MV-4-11 (cell line): ENCODE measurements around the gene JAG1.
A peak's percentile ranks its signal among the peaks of the same experiment; 100 is the strongest.

Experiments used
- DNase-seq: peaks from one replicate; lab custom pipeline; 2025; lab: John Stamatoyannopoulos, UW

The JAG1 gene

DNA sequence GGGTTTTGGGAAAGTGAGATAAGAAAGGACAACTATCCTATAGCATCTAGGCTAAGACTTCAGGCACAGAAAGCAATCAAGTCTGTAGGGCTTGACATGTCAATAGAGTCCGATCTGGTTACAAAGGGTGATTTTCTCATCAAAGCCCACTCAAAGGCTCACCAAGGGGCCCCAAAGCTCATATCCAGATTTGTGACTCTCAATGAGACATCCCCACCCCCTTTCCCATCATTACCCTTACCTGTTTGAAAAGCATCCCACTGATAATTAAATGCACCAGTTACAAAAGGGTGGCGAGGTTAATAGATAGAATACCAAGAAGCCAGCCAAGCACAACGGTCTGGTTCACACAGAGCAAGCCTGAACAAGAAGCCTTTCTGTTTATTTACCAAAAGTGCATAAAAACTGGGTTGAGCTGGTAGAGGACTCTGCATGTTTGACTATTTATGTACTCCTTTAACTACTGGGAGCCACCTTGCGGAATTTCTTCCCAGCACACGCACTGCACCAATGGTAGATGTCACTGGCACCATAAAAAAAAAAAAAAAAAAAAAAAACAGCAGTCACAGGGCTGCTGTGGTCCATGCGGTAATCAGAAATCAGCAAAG is 6.1 kb downstream of the JAG1 start:
- no peak for DNase-seq

DNA sequence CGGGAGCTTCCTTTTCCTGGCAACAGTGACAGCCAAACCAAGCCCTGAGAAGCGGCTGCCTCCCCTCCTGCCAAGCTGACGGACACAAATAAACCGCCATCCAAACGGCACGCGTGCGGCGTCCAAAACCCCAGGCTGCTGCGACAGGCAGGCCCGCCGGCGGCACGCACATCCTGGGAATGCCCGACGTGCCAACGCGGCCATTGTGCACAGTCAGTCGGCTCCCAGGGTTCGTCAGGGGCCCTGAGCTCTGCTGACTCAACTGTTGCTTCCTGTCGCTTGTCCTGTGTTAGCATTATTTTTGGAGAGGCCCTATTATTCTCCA is 6.8 kb downstream of the JAG1 start:
- DNase-seq = no peak

DNA sequence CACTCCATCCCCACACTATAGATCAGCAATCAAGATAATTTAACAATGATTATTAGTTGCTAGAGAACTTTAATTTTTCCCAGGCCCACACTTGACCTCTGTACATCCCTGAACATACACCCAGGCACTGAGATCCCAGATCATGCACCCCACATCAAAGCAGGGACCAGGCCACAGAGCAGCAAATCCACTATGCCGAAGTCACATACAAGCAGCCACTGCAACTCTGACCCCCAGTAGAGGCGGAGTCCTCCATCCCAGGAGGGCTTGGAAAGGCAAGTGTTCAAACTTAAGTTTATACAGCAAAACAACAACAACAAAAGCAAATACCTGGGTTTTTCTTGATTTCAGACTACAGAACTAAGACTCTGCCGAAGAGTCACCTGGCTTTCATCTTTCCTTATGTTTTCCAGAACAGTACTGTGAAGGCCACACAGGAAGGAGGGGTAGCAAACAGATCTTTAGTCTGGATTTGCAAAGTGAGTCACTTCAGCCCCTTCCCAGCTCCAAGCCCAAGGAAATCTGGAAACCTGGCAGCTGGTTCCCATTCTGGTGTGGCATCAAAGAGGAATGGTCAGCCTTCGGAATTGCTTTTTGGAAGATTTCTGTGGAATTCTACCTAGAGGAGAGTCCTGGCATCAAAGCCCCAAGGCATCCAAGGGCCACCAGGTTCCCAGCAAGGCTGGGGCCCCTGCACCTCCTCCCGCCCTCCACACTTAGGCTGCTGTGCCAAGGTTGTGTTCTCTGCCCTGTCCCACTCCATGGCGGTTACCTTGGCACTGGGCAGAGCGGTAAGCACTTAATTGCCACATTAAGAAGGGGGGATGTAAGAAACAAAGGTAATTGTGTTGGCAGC is 7.3 kb downstream of the JAG1 start:
- DNase-seq = no peak

DNA sequence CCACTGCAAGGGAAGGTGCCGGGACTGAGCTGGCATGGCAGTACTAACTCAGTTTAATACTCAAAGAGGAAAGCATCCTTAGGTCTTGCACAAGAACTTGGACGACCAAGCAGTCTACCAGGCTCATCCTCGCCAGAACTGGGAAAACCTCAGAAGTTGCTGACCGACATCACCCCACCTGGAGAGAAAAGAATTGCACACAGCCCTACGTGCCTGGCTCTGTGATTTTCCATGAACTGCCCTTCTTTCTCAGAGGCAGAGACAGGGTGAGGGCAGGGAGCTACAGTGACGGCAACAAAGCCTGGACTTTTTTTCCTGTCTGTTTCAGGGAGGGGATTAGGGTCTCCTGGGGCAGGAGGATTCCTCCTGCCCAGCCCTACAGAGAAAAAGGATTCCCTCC is 8.0 kb downstream of the JAG1 start:
- no peak for DNase-seq

DNA sequence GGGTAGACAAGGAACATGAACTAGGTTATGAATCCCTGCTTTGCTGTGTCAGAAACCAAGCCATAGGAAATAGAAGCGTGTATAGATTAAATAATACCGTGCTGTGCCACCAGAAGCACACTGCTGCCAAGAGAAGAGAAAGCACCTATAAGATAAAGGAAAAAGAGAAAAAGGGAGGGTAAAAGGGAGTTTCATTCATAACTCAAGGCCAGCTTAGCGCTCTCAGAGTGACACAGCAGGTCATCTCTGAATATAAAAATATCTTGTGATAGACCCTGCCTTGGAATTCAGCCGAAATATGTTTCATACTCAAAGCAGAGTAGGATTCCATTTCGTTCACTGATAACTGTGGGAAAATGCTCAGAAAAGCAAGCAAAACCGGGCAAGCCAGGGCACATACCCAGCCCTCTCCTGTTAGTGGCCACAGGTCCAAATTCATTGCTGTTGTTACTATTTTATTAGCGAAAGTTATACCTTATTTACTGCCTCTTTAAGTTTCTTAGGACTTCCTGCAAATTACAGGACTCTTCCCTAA is 8.7 kb downstream of the JAG1 start:
- DNase-seq = no peak

DNA sequence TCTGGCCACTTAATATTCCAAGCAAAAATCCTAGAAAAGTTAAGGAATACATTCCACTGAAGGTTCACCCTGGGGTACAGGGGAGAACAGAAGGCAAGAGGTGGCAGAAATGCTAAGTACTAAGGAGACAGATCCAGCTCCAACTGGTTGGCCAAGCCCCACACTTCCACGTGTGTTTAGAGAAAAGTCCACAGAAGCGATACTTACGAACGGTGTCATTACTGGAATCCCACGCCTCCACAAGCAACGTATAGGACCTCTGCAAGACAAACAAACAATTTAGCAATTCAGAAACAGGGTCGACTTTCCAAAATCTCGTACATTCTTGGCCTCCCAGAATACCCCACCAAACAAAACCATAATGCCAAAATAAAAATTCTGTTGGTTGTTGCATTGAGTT is 10.0 kb downstream of the JAG1 start:
- no peak for DNase-seq

DNA sequence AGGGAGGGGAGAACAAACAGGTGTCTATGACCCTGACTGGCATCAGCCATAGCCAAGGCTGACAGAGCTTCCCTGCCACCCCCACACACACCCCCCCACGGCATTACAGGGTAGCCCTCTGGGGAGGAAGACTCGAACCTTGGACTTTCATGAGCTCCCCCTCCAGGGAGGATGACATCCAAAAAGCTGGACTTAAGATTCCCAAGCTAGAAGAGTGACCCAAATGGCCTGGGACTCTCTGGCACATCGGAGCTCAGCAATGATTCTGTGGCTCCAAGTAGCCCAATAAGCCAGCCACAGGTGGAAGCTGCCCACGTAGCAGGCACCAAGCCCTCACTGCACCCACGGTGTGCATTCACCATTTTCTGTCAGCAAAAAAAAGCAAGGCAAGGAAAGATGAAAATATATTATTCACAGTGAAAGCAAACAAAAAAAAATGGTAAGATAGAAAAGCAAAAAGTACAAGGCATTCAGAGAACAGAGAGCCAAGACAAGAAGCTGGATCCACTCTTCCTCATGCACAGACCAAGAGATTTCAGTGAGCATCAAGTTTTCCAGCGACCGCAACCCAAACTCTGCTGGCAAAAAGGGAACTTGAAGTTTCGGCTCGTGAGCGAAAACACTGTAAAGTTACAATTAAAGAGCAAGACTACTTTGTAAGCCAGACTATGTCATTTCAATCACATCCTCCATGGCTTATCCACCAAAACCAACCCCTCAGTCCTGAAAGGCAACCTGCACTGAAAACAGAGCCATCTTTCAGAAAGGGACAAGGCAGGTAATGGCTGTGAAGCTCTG is 10.9 kb downstream of the JAG1 start:
- peak; percentile 93 for DNase-seq

DNA sequence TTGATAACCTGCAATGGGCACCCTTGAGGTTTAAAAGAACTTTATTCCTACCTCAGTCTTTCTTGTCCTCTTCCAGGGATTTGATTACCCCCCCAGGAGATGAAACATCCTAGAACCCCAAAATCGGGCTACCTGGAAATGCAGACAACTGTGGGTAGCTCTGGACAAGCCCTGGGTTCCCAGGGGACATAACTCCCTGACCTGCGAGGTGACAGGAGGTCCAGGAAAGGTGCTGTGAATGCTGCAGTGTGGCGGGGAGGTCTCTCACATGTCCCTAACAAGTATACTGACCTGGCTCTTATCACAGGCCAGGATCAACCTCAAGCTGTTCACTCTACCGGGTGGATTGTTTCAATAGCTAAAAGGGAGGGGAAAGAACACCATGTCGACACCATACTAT is 11.6 kb downstream of the JAG1 start:
- no peak for DNase-seq

DNA sequence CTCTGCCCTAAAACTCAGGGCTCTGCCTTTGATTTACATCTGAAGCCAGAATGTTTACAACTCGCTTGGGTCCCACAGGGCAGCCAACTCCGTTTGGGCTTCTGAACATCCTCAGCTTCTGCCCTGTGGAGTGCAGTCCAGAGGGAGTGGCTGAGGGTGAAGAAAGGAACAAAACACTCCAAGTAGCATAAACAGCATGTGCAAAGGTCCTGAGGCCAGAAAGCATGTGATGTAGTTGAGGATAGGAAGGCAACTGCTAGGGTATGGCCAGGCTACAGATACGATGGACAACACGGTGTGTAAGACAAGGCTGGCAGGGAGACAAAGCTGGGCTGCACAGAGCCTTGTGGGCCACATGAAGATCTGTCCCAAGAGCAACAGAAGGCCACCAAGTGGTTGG is 12.5 kb downstream of the JAG1 start:
- no peak for DNase-seq

DNA sequence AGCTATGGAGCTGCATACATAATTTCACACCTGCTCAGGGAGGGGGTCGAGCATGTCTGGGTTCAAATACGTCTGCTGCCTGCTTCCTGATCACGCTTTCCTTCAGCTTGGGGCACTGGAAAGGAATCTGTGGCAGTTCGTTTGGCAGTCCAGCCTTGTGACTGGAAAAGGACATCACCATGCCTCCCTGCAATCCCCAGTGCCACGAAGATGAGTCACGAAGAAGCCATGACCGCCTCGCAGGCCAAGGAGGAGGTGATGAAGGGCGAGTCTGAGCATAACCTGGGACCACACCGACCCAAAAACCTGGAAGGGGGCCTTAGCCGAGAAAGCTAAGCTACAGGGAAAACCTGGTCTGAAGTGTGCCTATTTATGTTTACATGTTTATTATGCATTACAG is 13.1 kb downstream of the JAG1 start:
- no peak for DNase-seq

DNA sequence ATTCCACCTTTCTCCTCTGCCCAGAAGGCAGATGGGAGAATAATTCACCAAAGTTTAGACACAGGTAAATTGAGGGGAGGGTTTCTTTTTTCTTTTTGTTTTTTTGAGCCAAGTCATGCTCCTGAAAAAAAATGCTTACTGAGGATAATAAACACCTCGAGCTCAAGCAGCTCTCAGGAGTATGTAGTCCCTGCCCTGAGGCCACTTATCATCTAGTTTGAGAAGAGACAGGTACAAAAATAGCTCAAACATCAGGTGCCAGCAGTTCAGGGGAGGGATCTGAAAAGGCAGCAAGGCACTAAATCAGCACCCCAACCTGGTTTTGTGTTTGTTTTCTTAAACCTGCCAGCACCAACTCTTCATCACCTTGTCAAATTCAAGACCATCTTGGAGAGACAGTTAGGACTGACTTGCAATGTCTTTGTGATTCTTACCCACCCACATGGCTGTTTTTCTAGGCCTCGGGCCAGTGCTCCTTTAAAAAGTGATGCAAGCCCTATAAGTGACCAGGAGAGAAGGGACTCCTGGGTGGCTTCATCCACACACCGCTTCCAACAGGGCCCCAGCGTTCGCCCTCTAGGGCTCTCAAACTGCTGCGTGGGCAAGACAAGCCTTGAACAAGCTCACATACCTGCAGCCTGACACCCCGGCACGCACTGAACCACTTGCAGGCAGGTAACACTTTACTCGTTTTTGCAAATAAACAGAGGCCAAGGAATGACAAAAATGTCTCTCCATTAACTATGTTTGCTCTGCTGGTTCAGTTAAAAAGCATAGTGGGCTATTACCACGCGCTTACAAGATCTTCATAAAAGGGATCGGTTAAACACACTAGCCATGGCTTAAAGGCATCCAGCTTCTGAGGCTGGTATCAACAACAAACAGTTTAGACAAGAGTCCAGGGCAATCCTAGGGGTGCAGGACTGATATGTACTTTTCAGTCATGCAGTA is 13.9 kb downstream of the JAG1 start:
- no peak for DNase-seq

DNA sequence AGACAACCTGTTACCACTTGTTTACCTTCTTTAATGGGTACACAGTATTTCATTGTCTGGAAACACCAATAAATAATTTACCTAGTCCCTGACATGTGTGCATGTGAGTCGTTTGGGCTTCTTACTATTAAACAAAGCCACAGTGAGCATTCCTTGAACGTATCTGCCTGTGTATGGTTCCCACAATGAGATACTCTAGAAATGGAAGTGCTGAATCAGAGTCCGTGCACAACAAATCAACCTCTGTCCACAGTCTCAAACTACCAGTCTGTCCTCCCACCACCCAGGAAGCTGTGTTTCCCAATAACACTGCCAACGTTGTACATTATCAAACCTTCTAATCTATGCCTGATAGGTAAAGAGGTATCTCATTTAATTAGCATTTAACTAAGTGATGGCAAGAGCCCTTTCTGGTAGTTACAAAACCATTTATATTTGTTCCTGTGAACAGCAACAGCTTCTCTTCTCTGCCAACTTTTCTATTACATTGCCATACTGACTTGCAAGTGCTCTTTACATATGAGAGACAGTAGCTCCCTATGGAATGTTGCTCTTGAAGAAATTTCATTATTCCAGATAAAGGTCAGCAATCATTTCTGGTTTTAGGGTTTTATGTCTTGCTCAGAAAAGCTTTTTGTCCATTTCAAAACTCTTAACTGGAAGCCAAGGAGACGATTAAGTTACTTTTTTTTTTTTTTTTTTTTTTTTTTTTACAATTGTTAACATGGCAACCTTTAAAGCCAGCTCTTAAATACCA is 14.7 kb downstream of the JAG1 start:
- DNase-seq = no peak

DNA sequence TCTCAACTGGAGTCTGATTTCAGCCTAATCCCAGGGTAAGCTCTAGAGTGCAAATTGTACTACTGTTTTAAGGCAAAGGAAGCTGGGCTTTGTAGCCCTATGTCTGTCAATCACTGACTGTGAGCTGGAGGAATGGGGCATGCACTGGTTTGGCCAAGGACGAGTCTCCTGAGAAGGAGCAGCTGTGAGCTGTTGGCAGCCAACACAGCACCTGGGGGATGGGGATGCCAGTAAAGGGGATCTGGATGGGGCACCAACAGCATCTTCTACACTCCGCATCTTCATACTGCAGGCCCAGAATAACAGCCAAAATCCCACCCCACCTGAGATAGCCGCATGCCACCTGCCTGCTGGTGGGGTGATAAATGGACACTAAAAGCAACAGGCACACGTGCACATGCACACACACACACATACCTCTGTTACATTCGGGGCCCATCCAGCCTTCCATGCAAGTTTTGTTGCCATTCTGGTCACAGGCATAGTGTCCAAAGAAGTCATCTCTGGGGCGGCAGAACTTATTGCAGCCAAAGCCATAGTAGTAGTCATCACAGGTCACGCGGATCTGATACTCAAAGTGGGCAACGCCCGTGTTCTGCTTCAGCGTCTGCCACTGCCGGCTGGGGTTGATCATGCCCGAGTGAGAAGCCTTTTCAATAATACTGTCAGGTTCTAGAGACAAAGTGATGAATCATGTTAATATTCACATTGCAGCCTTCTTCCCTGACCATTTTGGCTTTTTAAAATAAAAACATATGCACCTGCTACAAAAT is 15.6 kb downstream of the JAG1 start:
- no peak for DNase-seq

DNA sequence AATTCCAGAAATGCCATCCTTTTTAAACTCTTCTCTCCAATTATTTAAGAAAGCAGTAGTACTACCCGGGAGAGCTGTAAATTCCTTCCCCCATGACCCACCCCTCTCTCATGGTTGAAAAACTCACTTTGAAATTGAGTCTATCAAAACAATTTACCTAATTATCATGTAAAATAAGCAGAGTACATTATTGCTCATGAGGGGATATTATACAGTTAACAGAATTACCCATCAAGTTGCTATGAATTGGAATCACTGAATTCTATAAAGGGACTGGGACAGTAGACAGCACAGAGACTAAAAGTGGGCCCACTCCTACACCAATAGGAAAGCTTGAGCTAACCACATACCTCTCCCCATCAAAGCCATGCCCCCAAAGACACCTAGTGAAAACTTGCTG is 16.3 kb downstream of the JAG1 start:
- DNase-seq = no peak

DNA sequence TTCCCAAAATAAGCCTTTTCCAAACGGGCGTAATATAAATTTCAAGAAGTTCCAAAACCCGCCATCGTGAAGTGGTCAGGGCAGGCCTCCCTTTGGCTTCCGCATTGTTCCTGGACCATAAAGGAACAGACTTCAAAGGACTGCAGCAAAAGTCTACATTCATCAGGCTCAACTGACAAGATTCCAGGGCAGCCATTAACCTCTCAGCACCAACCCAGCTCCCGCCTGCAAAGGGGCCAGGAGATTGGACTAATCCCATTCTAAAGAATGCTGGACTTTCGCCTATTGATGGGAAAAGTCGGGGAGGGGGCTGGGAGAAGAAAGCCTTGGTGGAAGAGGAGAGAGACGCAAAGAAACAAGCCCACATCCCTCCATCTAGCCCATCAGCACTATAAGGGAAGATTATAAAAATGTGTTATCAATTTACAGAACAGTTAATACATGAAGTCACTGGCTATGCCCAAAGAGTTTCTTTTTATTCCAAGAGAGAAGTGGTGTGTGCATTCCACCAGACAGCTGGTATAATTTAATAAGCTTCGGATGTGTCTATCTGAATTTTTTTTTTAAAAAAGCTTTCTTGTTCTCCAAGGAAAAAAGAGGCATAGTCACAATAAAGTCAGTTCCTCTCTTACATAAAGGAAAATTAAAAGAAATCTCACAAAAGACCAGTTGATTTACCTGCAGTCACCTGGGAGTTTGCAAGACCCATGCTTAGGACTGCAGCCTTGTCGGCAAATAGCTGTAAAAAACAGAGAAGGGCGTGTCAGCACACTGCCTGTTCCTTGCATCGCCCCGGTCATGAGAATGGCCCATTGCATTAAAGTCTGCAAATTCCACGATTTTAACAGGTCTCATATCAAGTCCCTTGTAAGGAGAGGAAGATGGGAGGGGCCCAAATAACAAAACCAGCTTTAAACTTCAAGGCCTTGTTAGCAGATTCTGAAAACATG is 17.8 kb downstream of the JAG1 start:
- no peak for DNase-seq

DNA sequence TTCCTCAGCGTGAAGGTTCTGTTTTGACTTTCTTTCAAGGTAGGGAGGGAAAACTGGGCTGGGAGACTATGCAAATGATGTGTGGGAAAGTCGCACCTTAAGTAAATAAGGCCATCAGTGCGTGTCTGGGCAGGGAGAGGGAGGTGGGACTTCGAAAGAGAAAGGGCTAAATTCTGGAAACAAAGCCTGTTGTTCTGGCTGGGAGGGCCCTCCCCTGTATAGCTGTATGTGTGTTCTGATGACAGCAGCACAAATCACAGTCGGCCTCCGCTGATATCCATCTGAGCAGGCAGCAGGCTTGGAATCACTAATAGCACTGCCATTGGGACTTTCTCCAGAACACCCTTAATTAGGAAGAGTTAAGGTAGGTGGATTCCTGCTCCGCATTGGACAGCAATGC is 19.2 kb downstream of the JAG1 start:
- no peak for DNase-seq

DNA sequence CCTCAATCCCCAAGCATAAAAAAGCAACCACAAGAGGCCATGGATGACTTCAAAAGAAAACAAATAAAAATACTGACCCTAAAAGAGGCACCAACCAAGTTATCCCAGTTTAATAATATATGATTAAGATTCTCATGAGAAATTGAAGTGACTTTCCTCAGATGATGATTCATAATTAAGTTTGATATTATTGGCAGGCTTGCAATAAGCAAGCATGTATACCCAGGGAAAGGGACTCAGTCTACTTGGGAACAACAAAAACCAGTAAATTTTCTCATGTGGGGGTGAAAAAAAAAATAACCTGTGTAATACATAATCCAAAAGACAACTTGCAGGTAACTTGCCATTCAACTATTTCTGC is 19.6 kb downstream of the JAG1 start:
- no peak for DNase-seq

DNA sequence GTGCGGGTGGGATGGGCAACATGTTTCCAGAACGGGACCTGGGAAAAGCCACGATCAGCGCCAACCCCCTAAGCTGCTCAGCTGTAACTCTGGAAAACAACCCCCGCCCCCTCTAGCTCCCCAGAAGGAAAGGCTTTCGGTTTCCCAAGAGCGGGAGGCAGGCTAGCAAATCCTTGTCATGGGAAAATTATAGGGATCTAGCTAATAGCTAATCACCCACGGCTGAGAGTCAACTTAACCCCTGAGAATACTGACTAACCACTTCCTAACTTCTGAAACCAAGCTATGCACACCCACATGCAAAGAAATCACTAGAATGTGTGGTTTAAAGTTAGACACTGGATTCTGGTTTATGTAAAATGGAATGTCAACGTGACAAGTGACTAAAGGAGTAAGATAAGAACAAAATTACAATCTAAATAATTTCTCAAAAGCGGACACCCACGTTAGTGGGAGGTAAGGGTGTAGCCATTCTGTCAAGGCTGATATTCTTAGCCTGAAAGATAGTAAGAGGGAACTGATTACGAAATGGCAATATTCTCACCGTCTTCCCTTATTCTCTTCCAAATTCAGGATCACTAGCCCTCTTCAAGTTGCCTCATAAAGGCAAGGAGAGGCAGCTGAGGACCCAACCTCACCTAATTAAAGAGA is 20.1 kb downstream of the JAG1 start:
- DNase-seq = no peak
